Measurements from ENCODE around the gene HNRNPL.

DNA sequence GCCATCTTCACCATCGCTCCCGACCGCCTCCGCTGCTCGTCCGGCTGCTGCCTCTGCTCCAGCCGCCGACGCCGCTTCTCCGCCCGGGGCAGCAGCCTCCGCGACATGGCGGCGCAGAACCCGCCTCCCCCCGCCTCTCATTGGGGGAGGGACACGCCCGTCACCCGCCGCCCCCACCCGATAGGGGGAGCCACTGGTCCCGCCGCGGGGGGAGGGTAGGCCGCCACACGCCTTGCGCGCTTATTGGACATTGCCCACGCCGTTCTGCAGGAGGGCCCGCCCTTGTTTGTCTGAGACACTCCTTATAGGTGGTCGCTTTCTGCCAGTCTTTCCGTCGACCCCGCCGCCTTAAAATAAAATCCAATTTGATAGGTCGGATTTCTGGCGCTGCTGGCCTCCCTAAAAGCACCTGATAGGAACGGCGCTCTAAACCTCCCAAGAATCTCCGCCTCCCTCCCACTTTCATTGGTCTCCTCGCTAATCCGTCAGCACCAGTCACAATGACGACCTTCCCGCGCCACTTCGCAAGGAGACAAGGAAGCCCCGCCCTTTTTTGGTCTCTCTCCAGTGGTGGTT, at the start of gene HNRNPL:
- TF ChIP-seq, protein P1, sequence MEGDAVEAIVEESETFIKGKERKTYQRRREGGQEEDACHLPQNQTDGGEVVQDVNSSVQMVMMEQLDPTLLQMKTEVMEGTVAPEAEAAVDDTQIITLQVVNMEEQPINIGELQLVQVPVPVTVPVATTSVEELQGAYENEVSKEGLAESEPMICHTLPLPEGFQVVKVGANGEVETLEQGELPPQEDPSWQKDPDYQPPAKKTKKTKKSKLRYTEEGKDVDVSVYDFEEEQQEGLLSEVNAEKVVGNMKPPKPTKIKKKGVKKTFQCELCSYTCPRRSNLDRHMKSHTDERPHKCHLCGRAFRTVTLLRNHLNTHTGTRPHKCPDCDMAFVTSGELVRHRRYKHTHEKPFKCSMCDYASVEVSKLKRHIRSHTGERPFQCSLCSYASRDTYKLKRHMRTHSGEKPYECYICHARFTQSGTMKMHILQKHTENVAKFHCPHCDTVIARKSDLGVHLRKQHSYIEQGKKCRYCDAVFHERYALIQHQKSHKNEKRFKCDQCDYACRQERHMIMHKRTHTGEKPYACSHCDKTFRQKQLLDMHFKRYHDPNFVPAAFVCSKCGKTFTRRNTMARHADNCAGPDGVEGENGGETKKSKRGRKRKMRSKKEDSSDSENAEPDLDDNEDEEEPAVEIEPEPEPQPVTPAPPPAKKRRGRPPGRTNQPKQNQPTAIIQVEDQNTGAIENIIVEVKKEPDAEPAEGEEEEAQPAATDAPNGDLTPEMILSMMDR (IDR thresholded peaks at IDR 0.05) = peak in 2 of 3 experiments; percentile 36
- TF ChIP-seq POLR2A (IDR thresholded peaks at IDR 0.05) (peak in 1 of 2 donors; percentile 97), POLR2AphosphoS5 (IDR thresholded peaks at IDR 0.05; ENCODE audit: insufficient read depth in 1 of 2, low read depth in 1 of 2) (peak in 1 of 2 donors; percentile 71)
